Esophagus muscularis mucosa (tissue), 4 donors: ENCODE data around the gene GNA12. TPM values are rescaled to one million over a fixed set of nuclear protein-coding genes. Genes with fewer than 3 reads are reported as not detected.

ENCODE experiments used
- total RNA-seq, 4 donors: library from RNA; depleted of rRNA; stranded (reverse); fragments of >200 nt; gene quantifications; one replicate each; pipeline versions ENCODE4 v1.1.0 to v1.2.1, GENCODE V29; 2016

The GNA12 gene
- total RNA-seq, 4 donors from 2014 or later: 25.3 to 61.8 (median 38.9) TPM

Other genes starting within 250 kb of the GNA12 start
- 10 to 100 TPM; 17.4 to 25.7 (median 20.2) TPM for gene TTYH3, start 212.3 kb downstream of the GNA12 start, total RNA-seq
- gene AMZ1, start 156.1 kb downstream of the GNA12 start, total RNA-seq: 1 to 10 TPM in 1 of 4 donors, under 1 TPM in 3; under 0.01 to 1.2 (median 0.53) TPM
- gene CARD11, start 199.6 kb upstream of the GNA12 start, total RNA-seq: 1 to 10 TPM in 1 of 4 donors, under 1 TPM in 3; 0.26 to 2.0 (median 0.70) TPM